GM23338 (cell line): ENCODE measurements around the gene CISH. TPM values are rescaled to one million over a fixed set of nuclear protein-coding genes. Genes with fewer than 3 reads are reported as not detected.

Experiments used
- ATAC-seq: fragments of 200-7000 bp; cut with Tn5 transposase; 3 replicates; pipeline ENCODE4 v1.9.1; 2020
- DNase-seq: peaks from one replicate; pipeline ENCODE4 v3.0.0-alpha.2; 2015; ENCODE audit warnings: low spot score
- H2AFZ ChIP-seq: fragments of 200-600 bp; sonication (generic); 2 replicates; pipeline ENCODE4 v1.8.0; 2016; ENCODE audit warnings: antibody characterized with exemption, mild to moderate bottlenecking, moderate library complexity
- H3F3A ChIP-seq: fragments of 200-600 bp; sonication (generic); replicated peaks from 2 replicates; pipeline ENCODE4 v1.8.0; 2017; ENCODE audit warnings: antibody characterized with exemption, mixed run types, low read depth
- H3K27ac ChIP-seq: fragments of 200-600 bp; sonication (generic); 2 replicates; pipeline ENCODE4 v1.6.1; 2016; ENCODE audit warnings: low read depth
- H3K27me3 ChIP-seq: fragments of 200-600 bp; sonication (generic); 2 replicates; pipeline ENCODE4 v1.8.0; 2016; ENCODE audit warnings: mild to moderate bottlenecking, mixed run types, moderate library complexity; ENCODE audit not compliant: insufficient read depth
- H3K36me3 ChIP-seq: fragments of 200-600 bp; sonication (generic); 2 replicates; pipeline ENCODE4 v1.8.0; 2016; ENCODE audit warnings: mild to moderate bottlenecking; ENCODE audit not compliant: insufficient read depth
- H3K4me1 ChIP-seq: fragments of 200-600 bp; sonication (generic); 2 replicates; pipeline ENCODE4 v1.8.0; 2016; ENCODE audit warnings: mild to moderate bottlenecking, moderate library complexity; ENCODE audit not compliant: insufficient read depth
- H3K4me2 ChIP-seq: fragments of 200-600 bp; sonication (generic); 2 replicates; pipeline ENCODE4 v1.7.1; 2017; ENCODE audit warnings: mixed run types
- H3K4me3 ChIP-seq: fragments of 200-600 bp; sonication (generic); 2 replicates; pipeline ENCODE4 v1.6.1; 2016; ENCODE audit warnings: mixed run types
- H3K79me2 ChIP-seq: fragments of 200-600 bp; sonication (generic); replicated peaks from 2 replicates; pipeline ENCODE4 v1.8.0; 2017; ENCODE audit warnings: mild to moderate bottlenecking; ENCODE audit not compliant: insufficient read depth
- H3K9me2 ChIP-seq: fragments of 200-600 bp; sonication (generic); 2 replicates; pipeline ENCODE4 v1.8.0; 2017; ENCODE audit not compliant: insufficient read depth
- H4K20me1 ChIP-seq: fragments of 200-600 bp; sonication (generic); replicated peaks from 2 replicates; pipeline ENCODE4 v1.8.0; 2017; ENCODE audit warnings: mild to moderate bottlenecking; ENCODE audit not compliant: insufficient read depth
- H3K27ac Mint-ChIP-seq: 2 replicates; pipeline ENCODE4 v1.8.0; 2020; ENCODE audit warnings: inconsistent platforms, mild to moderate bottlenecking, moderate library complexity, mixed read lengths
- H3K27me3 Mint-ChIP-seq: 3 replicates; pipeline ENCODE4 v1.8.0; 2022; ENCODE audit warnings: low read depth, mild to moderate bottlenecking, moderate library complexity, mixed read lengths, inconsistent platforms; ENCODE audit not compliant: insufficient read depth, poor library complexity
- H3K36me3 Mint-ChIP-seq: 3 replicates; pipeline ENCODE4 v1.8.0; 2021; ENCODE audit warnings: low read depth, mild to moderate bottlenecking, inconsistent platforms, moderate library complexity, mixed read lengths
- H3K4me1 Mint-ChIP-seq: 3 replicates; pipeline ENCODE4 v1.8.0; 2020; ENCODE audit warnings: mild to moderate bottlenecking, inconsistent platforms, mixed read lengths
- H3K4me3 Mint-ChIP-seq: 3 replicates; pipeline ENCODE4 v1.8.0; 2021; ENCODE audit warnings: moderate library complexity, mild to moderate bottlenecking, inconsistent platforms, mixed read lengths
- H3K9me3 Mint-ChIP-seq: 3 replicates; pipeline ENCODE4 v1.8.0; 2020; ENCODE audit warnings: moderate library complexity, mild to moderate bottlenecking, inconsistent platforms, mixed read lengths
- CREB1 ChIP-seq: fragments of 250-450 bp; sonication (Bioruptor Pico); IDR thresholded peaks from 2 replicates; pipeline ENCODE4 v1.5.0; 2020; ENCODE audit warnings: low read depth, mild to moderate bottlenecking, moderate library complexity
- CTCF ChIP-seq, 2 experiments: fragments of 200-600 bp in 1 of 2; sonication (generic) in 1 of 2; conservative IDR thresholded peaks; 2 replicates each; pipeline versions ENCODE4 v1.5.1 to v1.6.1; 2016 to 2017; ENCODE audit warnings: antibody characterized with exemption in 2 of 2, low read depth in 2 of 2, mild to moderate bottlenecking in 2 of 2, moderate library complexity in 1 of 2
- EZH2 ChIP-seq: fragments of 200-600 bp; sonication (generic); IDR thresholded peaks from one replicate; pipeline ENCODE4 v1.8.0; 2017; ENCODE audit warnings: antibody characterized with exemption, mild to moderate bottlenecking, low read depth; ENCODE audit not compliant: unreplicated experiment
- EZH2phosphoT487 ChIP-seq: fragments of 200-600 bp; sonication (generic); IDR thresholded peaks from one replicate; pipeline ENCODE4 v1.8.1; 2018; ENCODE audit warnings: antibody characterized with exemption; ENCODE audit not compliant: unreplicated experiment
- POLR2AphosphoS5 ChIP-seq: IDR thresholded peaks from 2 replicates; pipeline ENCODE4 v1.6.1; 2016; ENCODE audit warnings: antibody characterized with exemption, low read depth
- ZNF462 ChIP-seq: fragments of 250-450 bp; sonication (Bioruptor Pico); IDR thresholded peaks from 2 replicates; pipeline ENCODE4 v1.5.0; 2020; ENCODE audit warnings: mild to moderate bottlenecking, moderate library complexity
- long read RNA-seq: library from polyadenylated mRNA; unstranded; transcript quantifications from one replicate; pipeline ENCODE4 v2.0.0, GENCODE V29; 2020; ENCODE audit not compliant: unreplicated experiment
- polyA plus RNA-seq: library from polyadenylated mRNA; unstranded; fragments of >200 nt; fragmentation: Nextera tagmentation; extraction: Ambion mirVana; gene quantifications from 2 replicates; pipeline ENCODE4 v1.2.1, GENCODE V29; 2016
- total RNA-seq: library from RNA; depleted of rRNA; stranded (reverse); fragments of >200 nt; shearing (Covaris generic); gene quantifications from 2 replicates; pipeline ENCODE4 v1.2.3, GENCODE V29; 2014; rRNA removed

CISH gene
- total RNA-seq, result 2.7 and 3.6 TPM in 2 replicates
- polyA plus RNA-seq, result 2.1 and 2.2 TPM in 2 replicates
- long read RNA-seq, partial matches to known transcripts, result 0 of 1 reads
- long read RNA-seq, other reads (novel, unspliced or antisense), result 0 of 1 reads

DNA sequence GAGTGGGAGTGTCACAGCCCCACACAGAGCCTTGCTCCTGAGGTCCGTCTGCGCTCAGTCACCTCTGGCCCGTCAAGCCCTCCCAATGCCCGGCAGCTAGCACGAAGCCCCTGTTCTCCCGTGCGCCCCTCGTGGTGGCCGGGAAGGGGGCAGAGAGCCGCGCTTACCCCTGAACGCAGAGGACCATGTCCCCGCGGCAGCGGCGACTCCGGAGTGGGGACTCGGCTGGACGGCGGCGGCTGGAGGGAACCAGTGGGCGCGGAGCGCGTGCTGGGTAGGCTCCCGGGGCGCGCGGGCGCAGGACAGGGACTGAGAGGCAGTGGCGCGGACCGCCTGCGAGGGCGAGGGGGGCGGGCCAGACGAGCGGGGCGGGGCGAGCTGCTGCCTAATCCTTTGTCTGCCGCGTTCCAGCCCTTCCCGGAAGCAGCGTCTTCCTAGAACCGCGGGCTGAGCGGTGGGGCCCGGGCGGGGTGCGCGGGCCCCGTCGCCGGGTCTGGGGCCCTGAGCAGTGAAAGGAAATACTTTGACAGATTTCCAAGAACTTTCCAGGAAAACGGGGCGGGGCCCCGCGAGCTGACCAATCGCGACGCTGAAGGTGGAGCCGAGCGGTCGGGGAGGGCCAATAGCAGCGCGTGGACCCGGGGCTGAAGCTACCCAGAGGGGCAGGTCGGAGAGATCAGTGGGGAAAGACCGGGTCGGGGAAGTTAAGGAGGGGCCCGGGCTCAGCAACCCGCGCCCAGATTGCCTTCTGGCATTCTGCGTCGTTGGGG is at the start of gene CISH:
Gene CISH (minus strand): TSS at position 311 of the 770 bp plus-strand sequence. CDS start 124 bp downstream, at position 187.
- Histone ChIP-seq H3F3A (peaks cover 14% of the 10 kb centered on the region), H3K4me1 (peaks cover 13% of the 10 kb centered on the region), H3K4me2 (peak within 1 kb of the TSS; percentile 92), H3K36me3 (no peaks in the 10 kb centered on the region), H3K27ac (peak within 1 kb of the TSS; percentile 47; the same call in 1 of the 2 replicates), H3K9me2 (no peaks in the 10 kb centered on the region), H3K4me3 (peak within 1 kb of the TSS; percentile 77), H3K27me3 (peaks cover 37% of the 10 kb centered on the region), H2AFZ (peak within 1 kb of the TSS; percentile 93), H3K79me2 (no peaks in the 10 kb centered on the region), H4K20me1 (peaks cover 6% of the 10 kb centered on the region)
- ATAC-seq, result peak; percentile 81
- H3K27ac Mint-ChIP-seq, result no peak within 1 kb of the TSS
- peak; percentile 55 to 66 for TF ChIP-seq CTCF (conservative IDR thresholded peaks at IDR 0.05; ENCODE audit: low read depth in 2 of 2)
- TF ChIP-seq EZH2phosphoT487, result no peak
- no peak for TF ChIP-seq ZNF462 (CRISPR knock-in tag)
- 0 out of 2 replicates have a peak, but pooled peaks have one; percentile 6 for TF ChIP-seq CREB1 (CRISPR knock-in tag)
- no peak for TF ChIP-seq EZH2
- peak; percentile 77 for TF ChIP-seq POLR2AphosphoS5
- peaks cover 20% of the 10 kb centered on the region for H3K4me1 Mint-ChIP-seq
- DNase-seq, result peak; percentile 98
- no peaks in the 10 kb centered on the region for H3K9me3 Mint-ChIP-seq
- no peaks in the 10 kb centered on the region; the same call in 2 of the 3 replicates for H3K36me3 Mint-ChIP-seq
- H3K27me3 Mint-ChIP-seq, result peaks cover 52% of the 10 kb centered on the region
- peak within 1 kb of the TSS; percentile 77 for H3K4me3 Mint-ChIP-seq
